ENCODE results near the gene GNA14. TPM values are rescaled to one million over a fixed set of nuclear protein-coding genes. Genes with fewer than 3 reads are reported as not detected.

GNA14 gene
- total and polyA plus RNA-seq, 2 donors (not counting 3 experiments of a cell fraction or from before 2014, with no cell fraction given): 2.1 to 3.3 TPM

GRCh38 chr9:77462066-77462465 is 186.1 kb downstream of the GNA14 start:
- H3K9me1 ChIP-seq (replicated peaks; ENCODE audit: control insufficient read depth, extremely low read depth, insufficient read depth, low read length): no peaks in the 10 kb centered on the region
- DNase-seq (ENCODE audit: low read depth, low spot score) (no peak), FAIRE-seq (no peak)
- dilution Hi-C loops (cut with MboI; ENCODE audit: extremely low pct_ligation_motif_present, low sequenced_read_pairs) (no loop called here), intact Hi-C loops (cut with micrococcal nuclease) (no loop called here)
- TF ChIP-seq, protein P1, sequence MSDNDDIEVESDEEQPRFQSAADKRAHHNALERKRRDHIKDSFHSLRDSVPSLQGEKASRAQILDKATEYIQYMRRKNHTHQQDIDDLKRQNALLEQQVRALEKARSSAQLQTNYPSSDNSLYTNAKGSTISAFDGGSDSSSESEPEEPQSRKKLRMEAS (IDR thresholded peaks at IDR 0.05; ENCODE audit: insufficient read depth, insufficient read length): no peak
- TF ChIP-seq JUN (IDR thresholded peaks at IDR 0.05; ENCODE audit: borderline replicate concordance, insufficient read depth, insufficient read length, low read depth) (no peak), EZH2 (IDR thresholded peaks at IDR 0.05; ENCODE audit: borderline replicate concordance, low read depth, low read length, severe bottlenecking) (no peak), FOS (IDR thresholded peaks at IDR 0.05; ENCODE audit: borderline replicate concordance, insufficient read depth, low read length) (no peak), POLR2AphosphoS5 (IDR thresholded peaks at IDR 0.05; ENCODE audit: insufficient read depth, low read depth, low read length) (no peak), GATA2 (IDR thresholded peaks at IDR 0.05; ENCODE audit: insufficient read depth, insufficient read length, low read depth, low read length) (no peak), MYC (IDR thresholded peaks at IDR 0.05; ENCODE audit: low read depth, low read length) (no peak), POLR2A (IDR thresholded peaks at IDR 0.05; ENCODE audit: low read depth, low read length) (no peak)
- TF ChIP-seq, protein P2, sequence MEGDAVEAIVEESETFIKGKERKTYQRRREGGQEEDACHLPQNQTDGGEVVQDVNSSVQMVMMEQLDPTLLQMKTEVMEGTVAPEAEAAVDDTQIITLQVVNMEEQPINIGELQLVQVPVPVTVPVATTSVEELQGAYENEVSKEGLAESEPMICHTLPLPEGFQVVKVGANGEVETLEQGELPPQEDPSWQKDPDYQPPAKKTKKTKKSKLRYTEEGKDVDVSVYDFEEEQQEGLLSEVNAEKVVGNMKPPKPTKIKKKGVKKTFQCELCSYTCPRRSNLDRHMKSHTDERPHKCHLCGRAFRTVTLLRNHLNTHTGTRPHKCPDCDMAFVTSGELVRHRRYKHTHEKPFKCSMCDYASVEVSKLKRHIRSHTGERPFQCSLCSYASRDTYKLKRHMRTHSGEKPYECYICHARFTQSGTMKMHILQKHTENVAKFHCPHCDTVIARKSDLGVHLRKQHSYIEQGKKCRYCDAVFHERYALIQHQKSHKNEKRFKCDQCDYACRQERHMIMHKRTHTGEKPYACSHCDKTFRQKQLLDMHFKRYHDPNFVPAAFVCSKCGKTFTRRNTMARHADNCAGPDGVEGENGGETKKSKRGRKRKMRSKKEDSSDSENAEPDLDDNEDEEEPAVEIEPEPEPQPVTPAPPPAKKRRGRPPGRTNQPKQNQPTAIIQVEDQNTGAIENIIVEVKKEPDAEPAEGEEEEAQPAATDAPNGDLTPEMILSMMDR (IDR thresholded peaks at IDR 0.05; ENCODE audit: extremely low read depth in 1 of 2, insufficient read depth in 1 of 2, low read depth in 1 of 2, low read length in 2 of 2): no peak
- H3K79me2 ChIP-seq (ENCODE audit: control insufficient read depth, insufficient read depth, low read length): no peaks in the 10 kb centered on the region
- H3K4me1 ChIP-seq (ENCODE audit: control insufficient read depth, extremely low read depth, insufficient read depth, low read length): no peaks in the 10 kb centered on the region
- H2AFZ ChIP-seq (ENCODE audit: low read depth, low read length): no peak overlapping the region
- H3K9me3 ChIP-seq (replicated peaks; ENCODE audit: control insufficient read depth, insufficient read depth, low read length): no peaks in the 10 kb centered on the region
- CTCF ChIA-PET: interaction anchor here (1.4 to 7.9 kb wide), 2 partner anchors 18 to 186 kb away, joined by 3 to 97 read pairs; partner anchors contain the start of gene GNA14
- no peak overlapping the region for H3K9ac ChIP-seq (replicated peaks; ENCODE audit: extremely low read depth, insufficient read depth, low read length)
- H3K27me3 ChIP-seq (ENCODE audit: control insufficient read depth in 2 of 2, insufficient read depth in 2 of 2, low read length in 2 of 2): no peaks in the 10 kb centered on the region
- H3K4me3 ChIP-seq (replicated peaks in 1 of 3; ENCODE audit: insufficient read depth in 1 of 3, low read depth in 1 of 3, low read length in 3 of 3): no peak overlapping the region
- H3K4me2 ChIP-seq (ENCODE audit: insufficient read depth, low read length): no peak overlapping the region
- H3K27ac ChIP-seq (ENCODE audit: insufficient read depth, low read depth, low read length): no peak overlapping the region
- no TSS peak for BruUV-seq (replicated peaks)
- no peaks in the 10 kb centered on the region for H3K36me3 ChIP-seq (ENCODE audit: control insufficient read depth in 2 of 2, extremely low read depth in 1 of 2, insufficient read depth in 2 of 2, low read length in 2 of 2)
- H4K20me1 ChIP-seq (replicated peaks; ENCODE audit: control insufficient read depth, extremely low read depth, insufficient read depth, low read length): no peaks in the 10 kb centered on the region
- POLR2A ChIA-PET: no interaction called here
